Measurements from ENCODE around the gene IDH2.
"Not testable (repeated sequence)": the region's sequence is repeated elsewhere in the genome, so short reads cannot be mapped to it uniquely, and the experiment has no call there.

IDH2 gene

DNA sequence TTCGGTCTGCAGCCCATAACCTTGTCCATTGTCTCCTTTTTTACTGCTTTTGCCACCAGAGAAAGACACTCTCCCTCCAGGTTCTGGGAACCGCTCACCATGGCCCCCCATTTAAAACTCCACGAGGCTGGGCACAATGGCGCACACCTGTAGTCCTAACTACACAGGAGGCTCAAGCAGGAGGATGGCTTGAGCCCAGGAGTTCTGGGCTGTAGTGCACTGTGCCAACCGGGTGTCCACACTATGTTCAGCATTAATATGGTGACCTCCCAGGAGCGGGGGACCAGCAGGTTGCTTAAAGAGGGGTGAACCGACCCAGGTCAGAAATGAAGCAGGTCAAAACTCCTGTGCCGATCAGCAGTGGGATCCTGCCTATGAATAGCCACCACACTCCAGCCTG, 28.0 kb upstream of the IDH2 start:
- H3K4me1 Mint-ChIP-seq (ENCODE audit: low read depth): peaks cover 9% of the 10 kb centered on the region
- intact Hi-C loops (cut with micrococcal nuclease): no loop called here
- no peaks in the 10 kb centered on the region for H3K36me3 Mint-ChIP-seq (ENCODE audit: low read depth)
- H3K27me3 Mint-ChIP-seq: peaks cover 46% of the 10 kb centered on the region
- H3K27ac Mint-ChIP-seq: no peak overlapping the region
- H3K9me3 Mint-ChIP-seq: no peaks in the 10 kb centered on the region
- no peak overlapping the region for H3K4me3 Mint-ChIP-seq

GRCh38 chr15:90126596-90127435, 24.5 kb upstream of the IDH2 start:
- Mint-ChIP-seq H3K4me3 (no peak overlapping the region), H3K27me3 (peaks cover 35% of the 10 kb centered on the region), H3K9me3 (no peaks in the 10 kb centered on the region), H3K36me3 (ENCODE audit: low read depth) (no peaks in the 10 kb centered on the region), H3K4me1 (ENCODE audit: low read depth) (peaks cover 9% of the 10 kb centered on the region), H3K27ac (no peak overlapping the region)
- intact Hi-C loops (cut with micrococcal nuclease): no loop called here

GRCh38 chr15:90126022-90126421, 23.8 kb upstream of the IDH2 start:
- Mint-ChIP-seq H3K9me3 (no peaks in the 10 kb centered on the region), H3K36me3 (ENCODE audit: low read depth) (no peaks in the 10 kb centered on the region), H3K4me1 (ENCODE audit: low read depth) (peaks cover 5% of the 10 kb centered on the region), H3K4me3 (no peak overlapping the region), H3K27ac (no peak overlapping the region), H3K27me3 (peaks cover 35% of the 10 kb centered on the region)
- intact Hi-C loops (cut with micrococcal nuclease): no loop called here

- Mint-ChIP-seq H3K36me3 (ENCODE audit: low read depth) (no peaks in the 10 kb centered on the region), H3K4me3 (no peak overlapping the region), H3K4me1 (ENCODE audit: low read depth) (peaks cover 1% of the 10 kb centered on the region), H3K27ac (no peak overlapping the region), H3K27me3 (peaks cover 30% of the 10 kb centered on the region), H3K9me3 (no peaks in the 10 kb centered on the region)
- intact Hi-C loops (cut with micrococcal nuclease): no loop called here
Observed at GRCh38 chr15:90124507-90124906, 22.2 kb upstream of the IDH2 start.

- intact Hi-C loops (cut with micrococcal nuclease): no loop called here
- H3K27ac Mint-ChIP-seq: no peak overlapping the region
- no peaks in the 10 kb centered on the region for H3K36me3 Mint-ChIP-seq (ENCODE audit: low read depth)
- H3K27me3 Mint-ChIP-seq: peaks cover 15% of the 10 kb centered on the region
- no peak overlapping the region for H3K4me3 Mint-ChIP-seq
- H3K9me3 Mint-ChIP-seq: no peaks in the 10 kb centered on the region
- no peaks in the 10 kb centered on the region for H3K4me1 Mint-ChIP-seq (ENCODE audit: low read depth)
Observed at GRCh38 chr15:90121086-90121485, 18.8 kb upstream of the IDH2 start.

GRCh38 chr15:90119367-90119766, 17.1 kb upstream of the IDH2 start:
- Mint-ChIP-seq H3K36me3 (ENCODE audit: low read depth) (no peaks in the 10 kb centered on the region), H3K9me3 (peaks cover 12% of the 10 kb centered on the region)

GRCh38 chr15:90115783-90116182, 13.5 kb upstream of the IDH2 start:
- H3K9me3 Mint-ChIP-seq: peaks cover 17% of the 10 kb centered on the region
- intact Hi-C loops (cut with micrococcal nuclease): no loop called here
- no peak overlapping the region for H3K4me3 Mint-ChIP-seq
- H3K4me1 Mint-ChIP-seq (ENCODE audit: low read depth): no peaks in the 10 kb centered on the region
- H3K36me3 Mint-ChIP-seq (ENCODE audit: low read depth): no peaks in the 10 kb centered on the region
- H3K27me3 Mint-ChIP-seq: peaks cover 7% of the 10 kb centered on the region
- no peak overlapping the region for H3K27ac Mint-ChIP-seq

More at GRCh38 chr15:90119367-90119766, 17.1 kb upstream of the IDH2 start:
- Mint-ChIP-seq H3K4me3 (no peak overlapping the region), H3K27me3 (peaks cover 6% of the 10 kb centered on the region), H3K27ac (no peak overlapping the region), H3K4me1 (ENCODE audit: low read depth) (no peaks in the 10 kb centered on the region)
- intact Hi-C loops (cut with micrococcal nuclease): no loop called here

DNA sequence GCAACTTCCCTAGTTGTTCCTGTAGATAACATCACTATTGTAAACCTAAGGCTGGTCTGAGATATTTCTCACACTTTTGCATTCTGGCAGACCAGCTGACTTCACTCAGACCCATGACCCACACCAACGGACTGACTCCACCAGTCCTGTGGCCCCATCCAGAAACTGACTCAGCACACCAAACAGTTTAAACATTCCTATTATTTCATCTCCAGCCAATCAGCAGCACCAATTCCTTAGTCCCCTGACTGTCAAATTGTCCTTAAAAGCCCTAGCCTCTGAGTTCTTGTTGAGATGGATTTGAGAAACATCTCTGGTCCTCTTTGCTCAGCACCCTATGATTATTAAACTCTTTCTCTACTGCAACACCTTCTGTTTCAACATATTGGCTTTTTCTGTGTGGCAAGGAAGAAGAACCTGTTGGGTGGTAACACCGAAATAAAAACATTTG, 12.2 kb upstream of the IDH2 start:
- intact Hi-C loops (cut with micrococcal nuclease): no loop called here
- no peaks in the 10 kb centered on the region for H3K36me3 Mint-ChIP-seq (ENCODE audit: low read depth)
- peaks cover 17% of the 10 kb centered on the region for H3K9me3 Mint-ChIP-seq
- H3K27ac Mint-ChIP-seq: no peak overlapping the region
- no peak overlapping the region for H3K4me3 Mint-ChIP-seq
- H3K4me1 Mint-ChIP-seq (ENCODE audit: low read depth): no peaks in the 10 kb centered on the region
- H3K27me3 Mint-ChIP-seq: peaks cover 7% of the 10 kb centered on the region

DNA sequence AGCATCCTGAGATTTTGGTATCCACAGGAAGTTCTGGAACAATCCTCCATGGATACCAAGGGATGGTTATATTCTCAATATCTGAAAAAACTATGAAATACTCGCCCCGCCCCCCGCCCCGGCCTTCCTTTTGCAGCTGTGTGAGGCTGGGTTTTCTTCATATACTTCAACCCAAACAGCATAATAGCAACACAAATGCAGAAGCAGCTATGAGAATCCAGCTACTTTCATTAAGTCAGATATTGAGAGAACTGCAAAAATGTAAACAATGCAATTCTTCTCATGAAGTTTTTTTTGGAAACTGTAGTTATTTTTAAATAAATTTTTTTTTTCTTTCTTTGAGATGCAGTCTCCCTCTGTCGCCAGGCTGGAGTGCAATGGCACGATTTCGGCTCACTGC, 10.9 kb upstream of the IDH2 start:
- Mint-ChIP-seq H3K9me3 (peaks cover 17% of the 10 kb centered on the region), H3K4me1 (ENCODE audit: low read depth) (no peaks in the 10 kb centered on the region), H3K36me3 (ENCODE audit: low read depth) (no peaks in the 10 kb centered on the region), H3K27me3 (peaks cover 5% of the 10 kb centered on the region), H3K4me3 (no peak overlapping the region), H3K27ac (no peak overlapping the region)
- intact Hi-C loops (cut with micrococcal nuclease): no loop called here

DNA sequence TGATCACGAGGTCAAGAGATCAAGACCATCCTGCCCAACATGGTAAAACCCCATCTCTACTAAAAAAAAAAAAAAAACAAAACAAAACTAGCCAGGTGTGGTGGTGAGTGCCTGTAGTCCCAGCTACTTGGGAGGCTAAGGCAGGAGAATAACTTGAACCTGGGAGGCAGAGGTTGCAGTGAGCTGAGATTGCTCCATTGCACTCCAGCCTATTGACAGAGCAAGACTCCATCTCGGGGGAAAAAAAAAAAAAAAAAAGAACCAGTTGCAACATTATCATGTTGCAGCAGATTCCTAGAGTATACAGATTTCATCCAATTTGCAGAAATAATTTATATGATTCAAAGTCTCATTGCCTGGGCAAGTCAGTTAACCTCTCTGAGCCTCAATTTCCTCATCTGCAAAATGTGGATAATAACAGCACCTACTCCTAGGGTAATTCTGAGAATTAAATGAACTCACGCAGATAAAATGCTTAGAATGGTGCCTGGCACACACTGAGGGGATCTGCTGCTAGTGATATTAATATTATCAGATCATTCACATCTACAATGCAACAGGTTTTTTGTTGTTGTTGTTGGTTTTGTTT, 7.0 kb upstream of the IDH2 start:
- H3K36me3 Mint-ChIP-seq (ENCODE audit: low read depth); H3K9me3 Mint-ChIP-seq; H3K4me3 Mint-ChIP-seq; intact Hi-C loops (cut with micrococcal nuclease); H3K27ac Mint-ChIP-seq: not testable (repeated sequence)
- peaks cover 26% of the 10 kb centered on the region for H3K27me3 Mint-ChIP-seq
- peaks cover 10% of the 10 kb centered on the region for H3K4me1 Mint-ChIP-seq (ENCODE audit: low read depth)

DNA sequence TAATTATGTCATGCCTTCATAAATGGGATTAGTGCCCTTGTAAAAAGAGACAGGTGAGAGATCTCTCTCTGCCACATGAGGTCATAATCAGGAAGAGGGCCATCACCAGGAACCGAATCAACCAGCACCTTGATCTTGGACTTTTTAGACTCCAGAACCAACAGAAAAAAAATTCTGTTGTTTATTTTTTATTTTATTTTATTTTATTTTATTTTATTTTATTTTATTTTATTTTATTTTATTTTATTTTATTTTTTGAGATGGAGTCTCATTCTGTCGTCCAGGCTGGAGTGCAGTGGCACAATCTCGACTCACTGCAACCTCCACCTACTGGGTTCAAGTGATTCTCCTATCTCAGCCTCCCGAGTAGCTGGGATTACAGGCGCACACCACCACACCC, 5.8 kb upstream of the IDH2 start:
- Mint-ChIP-seq H3K27me3 (peaks cover 37% of the 10 kb centered on the region), H3K4me1 (ENCODE audit: low read depth) (peaks cover 15% of the 10 kb centered on the region)
- H3K27ac Mint-ChIP-seq; H3K36me3 Mint-ChIP-seq (ENCODE audit: low read depth); H3K4me3 Mint-ChIP-seq; intact Hi-C loops (cut with micrococcal nuclease); H3K9me3 Mint-ChIP-seq: not testable (repeated sequence)

DNA sequence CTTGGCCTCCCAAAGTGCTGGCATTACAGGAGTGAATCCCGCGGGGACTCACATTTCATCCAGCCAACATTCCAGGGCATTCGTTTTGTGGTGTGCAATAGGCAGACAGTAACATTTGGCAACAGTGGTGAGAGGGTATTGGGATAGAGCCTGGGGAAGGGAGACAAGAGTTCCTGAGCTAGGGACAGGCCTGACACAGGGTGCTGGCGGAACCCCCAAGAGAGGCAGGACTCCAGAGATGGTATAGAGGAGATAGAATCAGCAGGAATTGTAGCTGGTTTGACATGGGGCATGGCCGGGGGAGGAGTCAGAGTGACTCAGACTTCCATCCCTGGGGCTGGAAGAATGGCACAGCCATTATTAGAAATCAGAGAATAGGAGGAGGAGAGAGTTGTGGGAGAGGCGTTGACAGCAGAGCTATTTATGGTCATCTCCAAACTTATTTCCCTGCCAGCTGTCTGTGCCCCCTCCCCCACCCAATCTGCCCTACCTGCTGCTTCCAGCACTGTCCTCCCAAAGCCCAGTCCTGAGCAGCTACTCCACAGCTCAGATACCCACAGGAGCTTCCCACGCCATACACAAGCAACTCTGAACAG, 4.4 kb upstream of the IDH2 start:
- intact Hi-C loops (cut with micrococcal nuclease): no loop called here
- H3K27me3 Mint-ChIP-seq: peaks cover 37% of the 10 kb centered on the region

DNA sequence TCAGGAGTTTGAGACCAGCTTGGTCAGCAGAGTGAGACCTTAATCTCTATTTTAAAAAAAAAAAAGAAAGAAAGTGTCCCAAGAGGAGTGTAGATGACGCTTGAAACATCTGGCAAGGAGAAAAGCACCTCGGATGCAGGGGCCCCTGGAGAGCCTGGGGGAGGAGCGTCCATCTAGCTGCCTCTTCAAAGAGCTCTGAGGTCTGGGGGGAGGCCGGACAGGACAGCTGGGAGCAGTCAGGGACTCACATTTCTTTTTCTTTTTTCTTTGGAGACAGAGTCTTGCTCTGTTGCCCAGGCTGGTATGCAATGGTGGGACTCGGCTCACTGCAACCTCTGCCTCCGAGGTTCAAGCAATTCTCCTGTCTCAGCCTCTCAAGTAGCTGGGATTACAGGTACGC, 3.3 kb upstream of the IDH2 start:
- no peak overlapping the region for H3K27ac Mint-ChIP-seq
- H3K9me3 Mint-ChIP-seq: no peaks in the 10 kb centered on the region
- intact Hi-C loops (cut with micrococcal nuclease): no loop called here
- H3K4me3 Mint-ChIP-seq: no peak overlapping the region
- H3K36me3 Mint-ChIP-seq (ENCODE audit: low read depth): no peaks in the 10 kb centered on the region
- H3K4me1 Mint-ChIP-seq (ENCODE audit: low read depth): peaks cover 30% of the 10 kb centered on the region
- H3K27me3 Mint-ChIP-seq: peaks cover 37% of the 10 kb centered on the region

More for the DNA sequence above, 4.4 kb upstream of the IDH2 start:
- Mint-ChIP-seq H3K4me3 (no peak overlapping the region), H3K27ac (no peak overlapping the region), H3K9me3 (no peaks in the 10 kb centered on the region), H3K36me3 (ENCODE audit: low read depth) (no peaks in the 10 kb centered on the region), H3K4me1 (ENCODE audit: low read depth) (peaks cover 20% of the 10 kb centered on the region)

GRCh38 chr15:90104551-90104950, 2.3 kb upstream of the IDH2 start:
- intact Hi-C loops (cut with micrococcal nuclease): no loop called here
- H3K27ac Mint-ChIP-seq: no peak overlapping the region
- H3K9me3 Mint-ChIP-seq: no peaks in the 10 kb centered on the region
- H3K27me3 Mint-ChIP-seq: peaks cover 37% of the 10 kb centered on the region
- no peak overlapping the region for H3K4me3 Mint-ChIP-seq
- peaks cover 40% of the 10 kb centered on the region for H3K4me1 Mint-ChIP-seq (ENCODE audit: low read depth)
- peaks cover 7% of the 10 kb centered on the region for H3K36me3 Mint-ChIP-seq (ENCODE audit: low read depth)

Measured in dendritic cell treated with granulocyte-macrophage colony-stimulating factor and Interleukin-4, amounts not matched to agents 40 ng/mL and 50 ng/mL, for 4 days (primary cell).